GM12878 (cell line): ENCODE results near the gene GID4. TPM values are rescaled to one million over a fixed set of nuclear protein-coding genes. Genes with fewer than 3 reads are reported as not detected.
A peak's percentile ranks its signal among the peaks of the same experiment; 100 is the strongest.

Source experiments
- ATAC-seq: fragments of 200-7000 bp; cut with Tn5 transposase; 3 replicates; pipeline ENCODE4 v1.9.1; 2020; ENCODE audit warnings: mild to moderate bottlenecking, moderate library complexity
- BruUV-seq: library from RNA; stranded (reverse); fragments of 400-500 nt; replicated peaks from 2 replicates; lab custom pipeline; 2021; lab: Mats Ljungman, UMichigan
- CTCF ChIA-PET: fragments of 300-600 bp; sonication (Branson Sonifier 250); formaldehyde crosslinking; extraction: SDS; loops from one replicate; lab custom pipeline; 2021; ENCODE audit warnings: inconsistent platforms; lab: Yijun Ruan, JAX
- POLR2A ChIA-PET: fragments of 350-600 bp; formaldehyde crosslinking; extraction: SDS; loops from one replicate; lab custom pipeline; 2021; ENCODE audit warnings: inconsistent platforms; lab: Charles Lee
- RAD21 ChIA-PET: fragments of 300-600 bp; sonication (Branson Sonifier 250); formaldehyde crosslinking; loops from one replicate; lab custom pipeline; 2023; ENCODE audit warnings: antibody characterized with exemption; ENCODE audit not compliant: unreplicated experiment; lab: Charles Lee
- SMC1A ChIA-PET: fragments of 300-600 bp; sonication (Branson Sonifier 250); formaldehyde crosslinking; loops from one replicate; lab custom pipeline; 2023; ENCODE audit not compliant: unreplicated experiment, uncharacterized antibody; lab: Charles Lee
- DNase-seq: peaks from one replicate; pipeline ENCODE4 v3.0.0-alpha.2; 2011; ENCODE audit warnings: low read depth, low spot score
- FAIRE-seq: peaks from 3 replicates; lab custom pipeline; 2011; peaks lifted over from hg19 to GRCh38; lab: Jason Lieb, UNC
- H2AFZ ChIP-seq: 2 replicates; pipeline ENCODE4 v1.6.0; 2011; ENCODE audit warnings: low read depth, low read length, control low read depth; ENCODE audit not compliant: control insufficient read depth
- H3K27ac ChIP-seq: 2 replicates; pipeline ENCODE4 v1.5.1; 2011; ENCODE audit warnings: control low read depth; ENCODE audit not compliant: control insufficient read depth, insufficient read depth
- H3K27me3 ChIP-seq, 2 experiments: replicated peaks in 1 of 2; 2 replicates each; pipeline versions ENCODE4 v1.6.0 to v1.6.1; 2011; ENCODE audit warnings: low read length in 1 of 2; ENCODE audit not compliant: control insufficient read depth in 2 of 2, insufficient read depth in 2 of 2
- H3K36me3 ChIP-seq, 2 experiments: 2 replicates each; pipeline ENCODE4 v1.5.1; 2011; ENCODE audit warnings: low read length in 1 of 2; ENCODE audit not compliant: control insufficient read depth in 2 of 2, insufficient read depth in 2 of 2
- H3K4me1 ChIP-seq: 2 replicates; pipeline ENCODE4 v1.6.1; 2011; ENCODE audit warnings: mild to moderate bottlenecking, low read length, moderate library complexity, mixed read lengths; ENCODE audit not compliant: control insufficient read depth, insufficient read depth
- H3K4me2 ChIP-seq: 2 replicates; pipeline ENCODE4 v1.6.0; 2011; ENCODE audit warnings: control low read depth; ENCODE audit not compliant: control insufficient read depth, insufficient read depth
- H3K4me3 ChIP-seq: fragments of 200-600 bp; sonication (generic); 2 replicates; pipeline ENCODE4 v1.5.1; 2016
- H3K79me2 ChIP-seq: 2 replicates; pipeline ENCODE4 v1.6.0; 2011; ENCODE audit warnings: low read length; ENCODE audit not compliant: control insufficient read depth, insufficient read depth
- H3K9ac ChIP-seq: 2 replicates; pipeline ENCODE4 v1.8.0; 2011; ENCODE audit warnings: low read length, control low read depth, mixed read lengths; ENCODE audit not compliant: control insufficient read depth, insufficient read depth
- H3K9me3 ChIP-seq: replicated peaks from 3 replicates; pipeline ENCODE4 v1.5.1; 2011; ENCODE audit warnings: mild to moderate bottlenecking, low read length; ENCODE audit not compliant: control insufficient read depth, insufficient read depth
- H4K20me1 ChIP-seq: 2 replicates; pipeline ENCODE4 v1.6.0; 2011; ENCODE audit not compliant: control insufficient read depth, insufficient read depth
- BACH1 ChIP-seq: fragments of 450-650 bp; IDR thresholded peaks from 2 replicates; pipeline ENCODE4 v1.6.1; 2017; ENCODE audit warnings: mild to moderate bottlenecking, borderline replicate concordance
- BHLHE40 ChIP-seq, 2 experiments: fragments of 450-650 bp in 1 of 2; IDR thresholded peaks; 2 replicates each; pipeline ENCODE4 v1.6.1; 2011 to 2017; ENCODE audit warnings: low read depth in 2 of 2, borderline replicate concordance in 1 of 2, improper control_type of control experiment in 1 of 2, low read length in 1 of 2, mild to moderate bottlenecking in 1 of 2
- E2F4 ChIP-seq: IDR thresholded peaks from 2 replicates; pipeline ENCODE4 v1.6.1; 2012; ENCODE audit warnings: low read depth, low read length, improper control_type of control experiment
- GATAD2B ChIP-seq: fragments of 450-650 bp; conservative IDR thresholded peaks from 2 replicates; pipeline ENCODE4 v1.6.1; 2017; ENCODE audit warnings: low read depth, mild to moderate bottlenecking, moderate library complexity
- LARP7 ChIP-seq: fragments of 450-650 bp; IDR thresholded peaks from 2 replicates; pipeline ENCODE4 v1.6.1; 2017; ENCODE audit warnings: mild to moderate bottlenecking
- NKRF ChIP-seq: fragments of 450-650 bp; conservative IDR thresholded peaks from 2 replicates; pipeline ENCODE4 v1.6.1; 2017; ENCODE audit warnings: mild to moderate bottlenecking, moderate library complexity
- NR2F1 ChIP-seq: fragments of 450-650 bp; conservative IDR thresholded peaks from 2 replicates; pipeline ENCODE4 v1.6.1; 2017; ENCODE audit warnings: mild to moderate bottlenecking
- NRF1 ChIP-seq: conservative IDR thresholded peaks from 2 replicates; pipeline ENCODE4 v1.6.1; 2011; ENCODE audit warnings: mild to moderate bottlenecking, low read depth, low read length, improper control_type of control experiment
- POLR2A ChIP-seq: IDR thresholded peaks from 2 replicates; pipeline ENCODE4 v1.6.1; 2011; ENCODE audit warnings: low read depth, mild to moderate bottlenecking, low read length
- STAT3 ChIP-seq: IDR thresholded peaks from 2 replicates; pipeline ENCODE4 v1.6.1; 2011; ENCODE audit warnings: low read depth, low read length, improper control_type of control experiment
- WGBS: methylation state at CpG from one replicate; pipeline ENCODE4 v1.1.6; 2016; ENCODE audit warnings: low lambda C conversion rate; ENCODE audit not compliant: insufficient replicate concordance, insufficient coverage; ENCODE audit errors: missing lambda C conversion rate; 5-methylcytosine and 5-hydroxymethylcytosine counted together
- in situ Hi-C: fragments of 300-500 bp; cut with MboI; formaldehyde crosslinking; loops from 9 replicates; pipeline ENCODE4 v1.14.3; 2018; ENCODE audit warnings: mixed read lengths
- intact Hi-C: fragments of 100-400 bp; cut with micrococcal nuclease; formaldehyde crosslinking; loops from one replicate; pipeline ENCODE4 v1.14.2; 2022; ENCODE audit not compliant: unreplicated experiment
- polyA plus RNA-seq, 11 experiments: library from polyadenylated mRNA; depleted of rRNA in 4 of 11; unstranded in 6 of 11; stranded (reverse) in 5 of 11; fragments of >200 nt; fragmentation: Nextera tagmentation in 4 of 11; fragmentation: Illumina TruSeq in 1 of 11; extraction: Ambion mirVana in 4 of 11; extraction: Trizol in 1 of 11; gene quantifications; 1 replicate in 1 of 11; 2 replicates in 10 of 11; pipeline versions ENCODE4 v1.2.1 to v1.2.3, GENCODE V29; 2011 to 2016; ENCODE audit warnings: inconsistent platforms in 2 of 11, missing spikeins in 2 of 11, low read depth in 1 of 11
- total RNA-seq, 4 experiments: library from RNA; depleted of rRNA in 3 of 4; stranded (reverse); fragments of >200 nt in 3 of 4; fragmentation: Illumina TruSeq in 1 of 4; extraction: Trizol in 1 of 4; gene quantifications; 2 replicates each; pipeline versions ENCODE4 v1.2.1 to v1.2.3, GENCODE V29; 2013 to 2021

GID4 gene
- total and polyA plus RNA-seq, 10 of the 15 experiments (the other 5 are each of a cell fraction or from before 2014, with no cell fraction given): 0.93 to 7.3 (median 3.6) TPM

GRCh38 chr17:18039535-18040260, 490 bp downstream of the GID4 start:
- in situ Hi-C loops: no loop called here

More at GRCh38 chr17:18039535-18040260, 490 bp downstream of the GID4 start:
- FAIRE-seq (no peak), ATAC-seq (peak; percentile 38), DNase-seq (no peak)
- intact Hi-C loops: loop anchor here (1.0 to 5.0 kb wide), 3 partner anchors 48 to 217 kb away; partner anchors contain the start of gene DRG2
- H4K20me1 ChIP-seq: no peaks in the 10 kb centered on the region
- H3K9me3 ChIP-seq: no peaks in the 10 kb centered on the region
- RAD21 ChIA-PET: no interaction called here
- POLR2A ChIA-PET: interaction anchor here (1.9 kb wide), 1 partner anchor 67 kb away, joined by 6 read pairs; the partner anchor contains the start of genes DRC3 and TOM1L2
- CTCF ChIA-PET: interaction anchor here (2.4 kb wide), 1 partner anchor 120 kb away, joined by 7 read pairs; no protein-coding TSS in a partner anchor
- H3K27me3 ChIP-seq: no peaks in the 10 kb centered on the region
- TF ChIP-seq GATAD2B: peak; percentile 52; the same call in 1 of the 2 replicates
- TF ChIP-seq NKRF: peak; percentile 84
- TF ChIP-seq NRF1: no peak
- peak; percentile 42; the same call in 1 of the 2 replicates for TF ChIP-seq LARP7
- peak in 1 of 2 experiments; percentile 55; a peak in 2 of 4 replicates for TF ChIP-seq BHLHE40 (IDR thresholded peaks at IDR 0.05; ENCODE audit: borderline replicate concordance in 1 of 2, low read depth in 2 of 2, low read length in 1 of 2)
- no peak for TF ChIP-seq STAT3
- 0 out of 2 replicates have a peak, but pooled peaks have one; percentile 4 for TF ChIP-seq POLR2A
- TF ChIP-seq BACH1: 0 out of 2 replicates have a peak, but pooled peaks have one; percentile 16
- TF ChIP-seq E2F4: no peak
- TF ChIP-seq NR2F1: peak; percentile 28; the same call in 1 of the 2 replicates
- H3K27ac ChIP-seq: peak overlapping the region; percentile 51; the same call in 1 of the 2 replicates
- peak overlapping the region; percentile 77 for H3K4me2 ChIP-seq
- H3K79me2 ChIP-seq: peaks cover 24% of the 10 kb centered on the region
- 7% methylated on average over 54 of the region's 81 CpGs for WGBS
- peak overlapping the region; percentile 82 for H3K9ac ChIP-seq
- H3K4me1 ChIP-seq: peaks cover 17% of the 10 kb centered on the region
- no TSS peak for BruUV-seq
- peak overlapping the region; percentile 88 for H2AFZ ChIP-seq
- SMC1A ChIA-PET: no interaction called here
- H3K36me3 ChIP-seq: no peaks in the 10 kb centered on the region
- peak overlapping the region; percentile 87 for H3K4me3 ChIP-seq
